Lower lobe of right lung (tissue), 2 donors: ENCODE data around the gene SUSD1. TPM values are rescaled to one million over a fixed set of nuclear protein-coding genes. Genes with fewer than 3 reads are reported as not detected.

Experiments
- ATAC-seq, 2 donors: fragments of 200-7000 bp; cut with Tn5 transposase; one replicate each; pipeline ENCODE4 v1.9.1; 2020 to 2022; ENCODE audit warnings: mild to moderate bottlenecking in 2 of 2, moderate library complexity in 2 of 2
- DNase-seq: peaks from one replicate; pipeline ENCODE4 v3.0.0-alpha.2; 2020
- H3K27ac ChIP-seq: fragments of 200-600 bp; one replicate; pipeline ENCODE4 v1.8.0; 2022
- H3K27me3 ChIP-seq: fragments of 200-600 bp; one replicate; pipeline ENCODE4 v1.8.0; 2022; ENCODE audit warnings: low read depth
- H3K36me3 ChIP-seq: fragments of 200-600 bp; one replicate; pipeline ENCODE4 v1.8.0; 2022; ENCODE audit warnings: mild to moderate bottlenecking
- H3K4me1 ChIP-seq: fragments of 200-600 bp; one replicate; pipeline ENCODE4 v1.8.0; 2022
- H3K4me3 ChIP-seq: fragments of 200-600 bp; one replicate; pipeline ENCODE4 v1.8.0; 2022; ENCODE audit warnings: mild to moderate bottlenecking
- H3K9me3 ChIP-seq: fragments of 200-600 bp; one replicate; pipeline ENCODE4 v1.8.0; 2022
- CTCF ChIP-seq: fragments of 200-600 bp; IDR thresholded peaks from one replicate; pipeline ENCODE4 v1.8.0; 2022; ENCODE audit warnings: antibody characterized with exemption, mild to moderate bottlenecking
- intact Hi-C: fragments of 100-400 bp; cut with DNase I; formaldehyde crosslinking; loops from one replicate; pipeline ENCODE4 v1.11.0; 2022
- total RNA-seq: library from RNA; stranded (reverse); fragmentation: NEBNext Ultra II Directional; extraction: Animal tissue kit (Norgen Biotek cat#: 25700); gene quantifications from one replicate; pipeline ENCODE4 v1.2.1, GENCODE V29; 2021
- donor health status: DM: no; HTN: yes; CAD: no; lungs with severe emphysema.

Gene SUSD1
- total RNA-seq, 1 donor from 2014 or later: 49.4 TPM

GRCh38 chr9:111999319-111999718 is 175.8 kb downstream of the SUSD1 start:
- H3K27ac ChIP-seq: no peak overlapping the region
- no peaks in the 10 kb centered on the region for H3K27me3 ChIP-seq
- H3K9me3 ChIP-seq: no peaks in the 10 kb centered on the region
- TF ChIP-seq CTCF: no peak
- H3K4me1 ChIP-seq: no peaks in the 10 kb centered on the region
- ATAC-seq: no peak
- no peak for DNase-seq
- no peaks in the 10 kb centered on the region for H3K36me3 ChIP-seq
- intact Hi-C loops: no loop called here
- no peak overlapping the region for H3K4me3 ChIP-seq

GRCh38 chr9:111997831-111998230 is 177.3 kb downstream of the SUSD1 start:
- TF ChIP-seq CTCF: no peak
- H3K9me3 ChIP-seq: no peaks in the 10 kb centered on the region
- ATAC-seq (no peak), DNase-seq (no peak)
- no peaks in the 10 kb centered on the region for H3K4me1 ChIP-seq
- H3K36me3 ChIP-seq: no peaks in the 10 kb centered on the region
- no peak overlapping the region for H3K4me3 ChIP-seq
- no peaks in the 10 kb centered on the region for H3K27me3 ChIP-seq
- intact Hi-C loops: no loop called here
- H3K27ac ChIP-seq: no peak overlapping the region

- intact Hi-C loops: no loop called here
- no peaks in the 10 kb centered on the region for H3K36me3 ChIP-seq
- DNase-seq: no peak
- TF ChIP-seq CTCF: no peak
- ATAC-seq: peak; percentile 68 to 79
- H3K4me1 ChIP-seq: no peaks in the 10 kb centered on the region
- peak overlapping the region; percentile 29 for H3K27ac ChIP-seq
- H3K4me3 ChIP-seq: no peak overlapping the region
- no peaks in the 10 kb centered on the region for H3K27me3 ChIP-seq
- H3K9me3 ChIP-seq: peaks cover 3% of the 10 kb centered on the region
Measured at GRCh38 chr9:111994831-111995458, 180.2 kb downstream of the SUSD1 start.

DNA sequence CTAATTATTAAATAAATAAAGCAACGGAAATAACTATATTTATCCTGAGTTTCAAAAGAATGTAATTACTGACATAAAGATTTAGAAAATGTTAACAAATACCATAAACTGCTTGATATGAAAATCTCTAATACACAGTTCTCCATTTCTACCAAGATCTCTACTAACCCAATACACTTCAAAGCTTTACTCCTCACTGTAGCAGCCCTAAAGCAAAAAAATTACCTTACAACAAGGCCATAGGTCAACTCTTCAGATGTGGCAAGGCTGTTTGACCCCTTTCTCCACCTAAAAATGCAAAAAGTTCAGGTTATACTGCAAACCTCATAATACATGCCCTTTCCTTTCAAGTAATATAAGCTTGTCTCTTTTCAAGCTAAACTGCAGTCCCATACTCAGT is 181.8 kb downstream of the SUSD1 start:
- intact Hi-C loops: no loop called here
- no peak for TF ChIP-seq CTCF
- Histone ChIP-seq H3K9me3 (peaks cover 3% of the 10 kb centered on the region), H3K4me3 (no peak overlapping the region), H3K36me3 (no peaks in the 10 kb centered on the region), H3K4me1 (no peaks in the 10 kb centered on the region), H3K27me3 (no peaks in the 10 kb centered on the region), H3K27ac (no peak overlapping the region)
- DNase-seq (no peak), ATAC-seq (no peak)

DNA sequence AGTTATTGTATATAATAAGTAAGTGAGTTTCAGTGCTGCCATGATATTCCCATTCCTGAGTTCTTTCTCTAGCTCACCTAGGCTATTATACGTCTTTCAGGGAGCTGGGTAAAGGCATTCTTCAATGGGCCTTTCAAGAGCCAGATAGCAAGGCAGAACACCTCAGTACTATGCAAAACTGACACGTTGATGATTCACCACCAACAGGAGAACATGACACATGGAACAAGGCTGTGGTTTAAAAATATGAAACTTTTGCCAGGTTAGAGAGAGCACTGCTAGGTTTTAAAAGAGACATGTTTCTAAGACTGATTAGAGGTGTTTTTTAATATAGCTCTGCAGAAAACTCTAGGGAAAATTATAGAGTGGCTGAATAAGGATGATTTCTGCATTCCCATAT is 182.6 kb downstream of the SUSD1 start:
- ATAC-seq: no peak

More for the DNA sequence above, 182.6 kb downstream of the SUSD1 start:
- no peak for DNase-seq
- intact Hi-C loops: no loop called here
- Histone ChIP-seq H3K27me3 (no peaks in the 10 kb centered on the region), H3K36me3 (no peaks in the 10 kb centered on the region), H3K27ac (no peak overlapping the region), H3K4me3 (no peak overlapping the region), H3K4me1 (no peaks in the 10 kb centered on the region), H3K9me3 (peaks cover 3% of the 10 kb centered on the region)
- no peak for TF ChIP-seq CTCF
